Hematopoietic multipotent progenitor cell (in vitro differentiated cells): ENCODE data around the gene MARCHF4. TPM values are rescaled to one million over a fixed set of nuclear protein-coding genes. Genes with fewer than 3 reads are reported as not detected.

Experiments
- small RNA-seq: library from RNA; depleted of rRNA; stranded (forward); fragments of <200 nt; gene quantifications from one replicate; pipeline ENCODE3, GENCODE V24; 2012
- total RNA-seq: library from RNA; depleted of rRNA; stranded (reverse); fragments of >200 nt; gene quantifications from one replicate; pipeline ENCODE4 v1.2.3, GENCODE V29; 2012

Gene MARCHF4
- total RNA-seq, 1 donor: under 0.01 TPM

Small RNAs within 50 kb of the gene (small RNA-seq; reads per million reads assigned to genes)
- not detected for gene RF00019

Other genes with a start within 250 kb of the MARCHF4 start
- 28.0 TPM for gene SMARCAL1, start 40.0 kb upstream of the MARCHF4 start, total RNA-seq
- gene RPL37A, start 126.4 kb upstream of the MARCHF4 start, total RNA-seq: 1,356 TPM